SK-N-MC (cell line): ENCODE data around the gene DDX43.

ENCODE experiments used
- DNase-seq: peaks from one replicate; pipeline ENCODE4 v3.0.0-alpha.2; 2011; ENCODE audit warnings: low read depth, low spot score
- H3K27ac ChIP-seq: fragments of 200-600 bp; sonication (generic); 2 replicates; pipeline ENCODE4 v1.5.1; 2016; ENCODE audit warnings: mixed run types
- H3K36me3 ChIP-seq: fragments of 200-600 bp; sonication (generic); 2 replicates; pipeline ENCODE4 v1.6.1; 2017; ENCODE audit warnings: antibody characterized with exemption, low read length, mixed read lengths; ENCODE audit not compliant: insufficient read depth
- H3K4me3 ChIP-seq: fragments of 200-600 bp; sonication (generic); 2 replicates; pipeline ENCODE4 v1.5.1; 2016
- H3K9ac ChIP-seq: fragments of 200-600 bp; sonication (generic); 2 replicates; pipeline ENCODE4 v1.8.0; 2017; ENCODE audit warnings: mixed run types, mixed read lengths; ENCODE audit not compliant: insufficient read length
- H3K9me3 ChIP-seq: fragments of 200-600 bp; sonication (generic); 2 replicates; pipeline ENCODE4 v1.6.1; 2017; ENCODE audit warnings: low read depth, mild to moderate bottlenecking, antibody characterized with exemption, low read length, moderate library complexity, mixed read lengths
- EZH2 ChIP-seq: fragments of 200-600 bp; sonication (generic); IDR thresholded peaks from one replicate; pipeline ENCODE4 v1.6.1; 2017; ENCODE audit warnings: antibody characterized with exemption
- FOXP2 ChIP-seq: optimal IDR thresholded peaks from 2 replicates; pipeline ENCODE3; 2011; ENCODE audit warnings: mild to moderate bottlenecking, moderate library complexity; ENCODE audit not compliant: insufficient read depth; ENCODE audit errors: extremely low read length, control extremely low read depth
- POLR2AphosphoS5 ChIP-seq: IDR thresholded peaks from 2 replicates; pipeline ENCODE4 v1.6.1; 2012; ENCODE audit warnings: mild to moderate bottlenecking, low read depth, low read length, borderline replicate concordance

The DDX43 gene

DNA sequence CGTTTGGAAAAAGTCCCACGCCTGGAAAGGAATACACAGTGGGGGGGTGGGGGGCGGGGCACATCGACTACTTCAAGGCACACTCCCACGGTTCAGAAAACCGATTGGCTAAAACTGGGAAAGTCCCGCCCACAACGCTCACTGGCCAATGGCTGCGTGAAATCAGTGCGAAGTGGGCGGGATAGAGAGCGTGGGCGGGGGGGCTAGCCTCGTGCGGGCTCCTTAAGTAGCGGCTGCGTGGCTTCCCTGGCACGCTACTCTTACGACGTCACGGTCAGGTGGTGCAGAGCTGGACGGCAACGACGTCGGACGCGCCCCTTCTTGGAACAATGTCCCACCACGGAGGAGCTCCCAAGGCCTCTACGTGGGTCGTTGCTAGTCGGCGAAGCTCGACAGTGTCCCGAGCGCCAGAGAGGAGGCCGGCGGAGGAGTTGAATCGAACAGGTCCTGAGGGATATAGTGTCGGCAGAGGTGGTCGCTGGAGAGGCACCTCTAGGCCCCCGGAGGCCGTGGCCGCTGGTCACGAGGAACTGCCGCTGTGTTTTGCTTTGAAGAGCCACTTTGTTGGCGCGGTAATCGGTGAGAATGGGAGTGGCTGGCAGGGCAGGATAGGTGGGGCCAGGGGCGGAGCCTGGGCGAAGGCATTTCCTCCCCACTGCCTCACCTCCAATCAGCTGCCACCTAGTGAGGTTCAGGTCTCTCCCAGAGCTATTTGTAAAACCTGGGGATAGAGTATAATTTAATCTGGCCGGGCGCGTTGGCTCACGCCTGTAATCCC is at the start of gene DDX43:
DDX43 (plus strand) TSS at position 252 of the 778 bp plus-strand sequence; CDS start at position 330, 78 bp downstream.
- Histone ChIP-seq H3K36me3 (no peaks in the 10 kb centered on the region), H3K9ac (no peak within 1 kb of the TSS), H3K9me3 (no peaks in the 10 kb centered on the region), H3K27ac (no peak within 1 kb of the TSS), H3K4me3 (no peak within 1 kb of the TSS)
- DNase-seq, result no peak
- TF ChIP-seq EZH2 (no peak), POLR2AphosphoS5 (no peak), FOXP2 (no peak)

DNA sequence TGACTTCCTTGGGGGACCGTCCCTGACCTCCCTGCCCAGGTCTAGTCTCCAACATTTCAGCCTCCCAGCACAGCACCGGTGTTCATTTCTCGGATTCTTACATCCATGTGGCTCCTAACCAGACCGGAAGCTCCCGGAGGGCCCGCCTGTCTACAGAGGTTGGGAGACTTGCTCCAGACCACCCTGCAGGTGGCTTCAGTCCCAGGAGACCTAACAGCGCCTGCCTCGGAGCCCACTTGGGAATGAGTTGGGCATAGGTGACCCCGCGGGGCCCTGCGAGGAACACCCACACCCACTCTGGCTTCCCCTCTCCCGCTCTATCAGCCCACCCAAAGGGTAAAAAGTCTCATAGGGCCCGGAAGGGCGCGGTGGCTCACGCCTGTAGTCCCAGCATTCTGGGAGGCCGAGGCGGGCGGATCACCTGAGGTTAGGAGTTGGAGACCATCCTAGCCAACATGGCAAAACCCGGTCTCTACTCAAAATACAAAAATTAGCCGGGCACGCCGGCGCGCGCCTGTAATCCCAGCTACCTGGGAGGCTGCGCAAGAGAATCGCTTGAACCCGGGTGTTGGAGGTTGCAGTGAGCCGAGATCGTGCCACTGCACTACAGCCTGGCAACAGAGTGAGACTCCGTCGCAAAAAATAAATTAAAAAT is 46.0 kb upstream of the DDX43 start:
- Histone ChIP-seq H3K9me3 (no peaks in the 10 kb centered on the region), H3K4me3 (no peak overlapping the region), H3K9ac (no peak overlapping the region), H3K36me3 (no peaks in the 10 kb centered on the region), H3K27ac (no peak overlapping the region)
- DNase-seq, result no peak
- TF ChIP-seq POLR2AphosphoS5 (no peak), FOXP2 (no peak), EZH2 (no peak)

GRCh38 chr6:73349311-73349710 is 45.3 kb upstream of the DDX43 start:
- Histone ChIP-seq H3K9me3 (no peaks in the 10 kb centered on the region), H3K27ac (no peak overlapping the region), H3K36me3 (no peaks in the 10 kb centered on the region), H3K4me3 (no peak overlapping the region), H3K9ac (no peak overlapping the region)
- TF ChIP-seq FOXP2 (no peak), POLR2AphosphoS5 (no peak), EZH2 (no peak)
- DNase-seq, result no peak

GRCh38 chr6:73353636-73354593 is 40.7 kb upstream of the DDX43 start, which contains the start of gene DPPA5:
Gene DPPA5 (minus strand): TSS chr6:73354276. CDS start chr6:73354225, 51 bp downstream.
- Histone ChIP-seq H3K9me3 (no peaks in the 10 kb centered on the region), H3K4me3 (no peak within 1 kb of the TSS), H3K27ac (no peak within 1 kb of the TSS), H3K9ac (no peak within 1 kb of the TSS), H3K36me3 (no peaks in the 10 kb centered on the region)
- no peak for DNase-seq
- TF ChIP-seq POLR2AphosphoS5 (no peak), FOXP2 (no peak), EZH2 (no peak)

DNA sequence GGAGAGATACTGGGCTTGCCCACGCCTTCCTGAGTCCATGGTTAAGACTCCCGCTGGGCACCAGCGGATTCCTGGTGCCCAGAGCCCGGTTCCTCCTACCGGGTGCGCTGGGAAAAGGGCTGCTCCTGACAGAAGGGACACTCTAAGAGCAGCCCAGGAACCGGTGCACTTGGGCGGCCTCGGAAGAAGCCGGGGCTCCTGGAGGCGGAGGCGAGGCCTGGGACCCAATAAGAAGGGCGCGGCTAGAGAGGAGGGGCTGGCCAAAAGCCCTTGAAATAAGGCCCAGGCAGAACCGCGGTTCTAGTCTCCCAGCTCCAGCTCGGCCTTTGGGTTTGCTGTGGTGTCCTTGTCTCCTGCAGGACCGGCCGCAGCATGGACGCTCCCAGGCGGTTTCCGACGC is 32.3 kb upstream of the DDX43 start, which contains the start of gene KHDC3L:
KHDC3L (plus strand) TSS at position 301 of the 400 bp plus-strand sequence; CDS start at position 373, 72 bp downstream.
- TF ChIP-seq FOXP2 (no peak), POLR2AphosphoS5 (no peak), EZH2 (no peak)
- no peak within 1 kb of the TSS for H3K9ac ChIP-seq
- no peaks in the 10 kb centered on the region for H3K36me3 ChIP-seq
- H3K27ac ChIP-seq, result no peak within 1 kb of the TSS
- no peak for DNase-seq
- no peaks in the 10 kb centered on the region for H3K9me3 ChIP-seq
- no peak within 1 kb of the TSS for H3K4me3 ChIP-seq

- Histone ChIP-seq H3K9me3 (no peaks in the 10 kb centered on the region), H3K27ac (no peak overlapping the region), H3K9ac (no peak overlapping the region), H3K4me3 (no peak overlapping the region), H3K36me3 (no peaks in the 10 kb centered on the region)
- TF ChIP-seq POLR2AphosphoS5, result no peak
- TF ChIP-seq EZH2, result no peak
- no peak for TF ChIP-seq FOXP2
- no peak for DNase-seq
These were observed 31.6 kb upstream of the DDX43 start for GRCh38 chr6:73362869-73363536.

- H3K9ac ChIP-seq, result no peak overlapping the region
- TF ChIP-seq EZH2 (no peak), POLR2AphosphoS5 (no peak), FOXP2 (no peak)
- DNase-seq, result no peak
- no peak overlapping the region for H3K27ac ChIP-seq
- no peaks in the 10 kb centered on the region for H3K36me3 ChIP-seq
- H3K9me3 ChIP-seq, result no peaks in the 10 kb centered on the region
- H3K4me3 ChIP-seq, result no peak overlapping the region
These were observed 31.1 kb upstream of the DDX43 start for GRCh38 chr6:73363537-73363875.
